ENCODE measurements around the gene FUT1. TPM values are rescaled to one million over a fixed set of nuclear protein-coding genes. Genes with fewer than 3 reads are reported as not detected.

The FUT1 gene
- total and polyA plus RNA-seq, 9 of the 15 experiments (the other 6 are each of a cell fraction or from before 2014, with no cell fraction given) = 2.3 to 18.5 (median 8.8) TPM

DNA sequence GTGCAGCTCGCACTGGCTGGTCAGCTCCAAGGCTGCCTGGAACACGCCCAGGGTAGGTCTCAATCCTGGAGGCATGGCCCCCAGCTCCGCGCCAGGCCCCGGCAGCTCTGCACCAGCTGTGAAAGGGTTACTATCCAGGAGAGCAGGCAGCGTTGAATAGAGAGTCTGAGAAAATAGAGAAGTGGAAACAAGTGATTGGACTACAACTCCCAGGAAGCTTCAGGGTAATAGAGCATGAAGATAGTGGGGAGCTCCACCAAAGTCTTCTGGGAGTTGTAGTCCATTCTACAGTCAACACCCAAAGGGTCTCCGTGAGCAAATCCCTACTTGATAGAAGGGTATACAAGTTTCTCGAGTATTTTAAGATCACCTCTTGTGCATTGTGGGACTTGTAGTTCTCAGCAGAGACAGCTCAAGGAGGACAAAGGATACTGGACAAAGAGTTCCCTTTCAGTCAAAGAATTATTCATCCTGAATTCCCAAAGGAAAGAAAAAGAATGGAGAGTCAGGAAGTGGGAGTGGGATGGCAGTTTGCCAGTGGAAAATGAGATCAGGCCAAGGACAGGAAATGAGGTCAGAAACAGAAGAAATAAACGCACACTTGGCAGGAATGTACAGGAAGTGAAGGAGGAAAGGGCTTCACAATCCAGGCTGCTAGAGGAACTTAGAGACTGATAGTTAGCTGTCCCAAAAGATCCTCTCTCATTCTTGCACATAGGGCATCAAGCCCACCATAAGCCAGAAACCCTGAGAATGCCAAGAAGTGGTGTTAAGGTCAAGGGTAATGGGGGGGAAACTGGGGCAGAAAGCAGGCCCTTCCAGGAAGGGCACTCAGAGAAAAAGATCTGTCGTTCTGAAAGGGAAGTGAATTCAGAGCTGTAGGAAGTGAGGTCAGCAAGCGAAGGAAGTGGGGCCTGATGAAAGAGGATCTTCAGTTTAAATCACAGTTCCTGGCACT lies 27.4 kb downstream of the FUT1 start (continued):
- TF ChIP-seq, protein P1, sequence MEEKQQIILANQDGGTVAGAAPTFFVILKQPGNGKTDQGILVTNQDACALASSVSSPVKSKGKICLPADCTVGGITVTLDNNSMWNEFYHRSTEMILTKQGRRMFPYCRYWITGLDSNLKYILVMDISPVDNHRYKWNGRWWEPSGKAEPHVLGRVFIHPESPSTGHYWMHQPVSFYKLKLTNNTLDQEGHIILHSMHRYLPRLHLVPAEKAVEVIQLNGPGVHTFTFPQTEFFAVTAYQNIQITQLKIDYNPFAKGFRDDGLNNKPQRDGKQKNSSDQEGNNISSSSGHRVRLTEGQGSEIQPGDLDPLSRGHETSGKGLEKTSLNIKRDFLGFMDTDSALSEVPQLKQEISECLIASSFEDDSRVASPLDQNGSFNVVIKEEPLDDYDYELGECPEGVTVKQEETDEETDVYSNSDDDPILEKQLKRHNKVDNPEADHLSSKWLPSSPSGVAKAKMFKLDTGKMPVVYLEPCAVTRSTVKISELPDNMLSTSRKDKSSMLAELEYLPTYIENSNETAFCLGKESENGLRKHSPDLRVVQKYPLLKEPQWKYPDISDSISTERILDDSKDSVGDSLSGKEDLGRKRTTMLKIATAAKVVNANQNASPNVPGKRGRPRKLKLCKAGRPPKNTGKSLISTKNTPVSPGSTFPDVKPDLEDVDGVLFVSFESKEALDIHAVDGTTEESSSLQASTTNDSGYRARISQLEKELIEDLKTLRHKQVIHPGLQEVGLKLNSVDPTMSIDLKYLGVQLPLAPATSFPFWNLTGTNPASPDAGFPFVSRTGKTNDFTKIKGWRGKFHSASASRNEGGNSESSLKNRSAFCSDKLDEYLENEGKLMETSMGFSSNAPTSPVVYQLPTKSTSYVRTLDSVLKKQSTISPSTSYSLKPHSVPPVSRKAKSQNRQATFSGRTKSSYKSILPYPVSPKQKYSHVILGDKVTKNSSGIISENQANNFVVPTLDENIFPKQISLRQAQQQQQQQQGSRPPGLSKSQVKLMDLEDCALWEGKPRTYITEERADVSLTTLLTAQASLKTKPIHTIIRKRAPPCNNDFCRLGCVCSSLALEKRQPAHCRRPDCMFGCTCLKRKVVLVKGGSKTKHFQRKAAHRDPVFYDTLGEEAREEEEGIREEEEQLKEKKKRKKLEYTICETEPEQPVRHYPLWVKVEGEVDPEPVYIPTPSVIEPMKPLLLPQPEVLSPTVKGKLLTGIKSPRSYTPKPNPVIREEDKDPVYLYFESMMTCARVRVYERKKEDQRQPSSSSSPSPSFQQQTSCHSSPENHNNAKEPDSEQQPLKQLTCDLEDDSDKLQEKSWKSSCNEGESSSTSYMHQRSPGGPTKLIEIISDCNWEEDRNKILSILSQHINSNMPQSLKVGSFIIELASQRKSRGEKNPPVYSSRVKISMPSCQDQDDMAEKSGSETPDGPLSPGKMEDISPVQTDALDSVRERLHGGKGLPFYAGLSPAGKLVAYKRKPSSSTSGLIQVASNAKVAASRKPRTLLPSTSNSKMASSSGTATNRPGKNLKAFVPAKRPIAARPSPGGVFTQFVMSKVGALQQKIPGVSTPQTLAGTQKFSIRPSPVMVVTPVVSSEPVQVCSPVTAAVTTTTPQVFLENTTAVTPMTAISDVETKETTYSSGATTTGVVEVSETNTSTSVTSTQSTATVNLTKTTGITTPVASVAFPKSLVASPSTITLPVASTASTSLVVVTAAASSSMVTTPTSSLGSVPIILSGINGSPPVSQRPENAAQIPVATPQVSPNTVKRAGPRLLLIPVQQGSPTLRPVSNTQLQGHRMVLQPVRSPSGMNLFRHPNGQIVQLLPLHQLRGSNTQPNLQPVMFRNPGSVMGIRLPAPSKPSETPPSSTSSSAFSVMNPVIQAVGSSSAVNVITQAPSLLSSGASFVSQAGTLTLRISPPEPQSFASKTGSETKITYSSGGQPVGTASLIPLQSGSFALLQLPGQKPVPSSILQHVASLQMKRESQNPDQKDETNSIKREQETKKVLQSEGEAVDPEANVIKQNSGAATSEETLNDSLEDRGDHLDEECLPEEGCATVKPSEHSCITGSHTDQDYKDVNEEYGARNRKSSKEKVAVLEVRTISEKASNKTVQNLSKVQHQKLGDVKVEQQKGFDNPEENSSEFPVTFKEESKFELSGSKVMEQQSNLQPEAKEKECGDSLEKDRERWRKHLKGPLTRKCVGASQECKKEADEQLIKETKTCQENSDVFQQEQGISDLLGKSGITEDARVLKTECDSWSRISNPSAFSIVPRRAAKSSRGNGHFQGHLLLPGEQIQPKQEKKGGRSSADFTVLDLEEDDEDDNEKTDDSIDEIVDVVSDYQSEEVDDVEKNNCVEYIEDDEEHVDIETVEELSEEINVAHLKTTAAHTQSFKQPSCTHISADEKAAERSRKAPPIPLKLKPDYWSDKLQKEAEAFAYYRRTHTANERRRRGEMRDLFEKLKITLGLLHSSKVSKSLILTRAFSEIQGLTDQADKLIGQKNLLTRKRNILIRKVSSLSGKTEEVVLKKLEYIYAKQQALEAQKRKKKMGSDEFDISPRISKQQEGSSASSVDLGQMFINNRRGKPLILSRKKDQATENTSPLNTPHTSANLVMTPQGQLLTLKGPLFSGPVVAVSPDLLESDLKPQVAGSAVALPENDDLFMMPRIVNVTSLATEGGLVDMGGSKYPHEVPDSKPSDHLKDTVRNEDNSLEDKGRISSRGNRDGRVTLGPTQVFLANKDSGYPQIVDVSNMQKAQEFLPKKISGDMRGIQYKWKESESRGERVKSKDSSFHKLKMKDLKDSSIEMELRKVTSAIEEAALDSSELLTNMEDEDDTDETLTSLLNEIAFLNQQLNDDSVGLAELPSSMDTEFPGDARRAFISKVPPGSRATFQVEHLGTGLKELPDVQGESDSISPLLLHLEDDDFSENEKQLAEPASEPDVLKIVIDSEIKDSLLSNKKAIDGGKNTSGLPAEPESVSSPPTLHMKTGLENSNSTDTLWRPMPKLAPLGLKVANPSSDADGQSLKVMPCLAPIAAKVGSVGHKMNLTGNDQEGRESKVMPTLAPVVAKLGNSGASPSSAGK (IDR thresholded peaks at IDR 0.05) = no peak
- TF ChIP-seq OTX1 (CRISPR knock-in tag; IDR thresholded peaks at IDR 0.05) (no peak), ZNF507 (tag; conservative IDR thresholded peaks at IDR 0.05) (no peak), MAFF (IDR thresholded peaks at IDR 0.05; ENCODE audit: low read length) (no peak), CCAR2 (IDR thresholded peaks at IDR 0.05; ENCODE audit: low read depth, low read length) (no peak), DACH1 (IDR thresholded peaks at IDR 0.05; ENCODE audit: partially characterized antibody) (no peak), KHSRP (IDR thresholded peaks at IDR 0.05) (no peak), ZNF232 (CRISPR knock-in tag; IDR thresholded peaks at IDR 0.05) (no peak), NRF1 (conservative IDR thresholded peaks at IDR 0.05 in 1 of 2, IDR thresholded peaks at IDR 0.05 in 1 of 2) (peak in 1 of 2 experiments; percentile 33; a peak in 3 of 4 replicates), ZNF586 (CRISPR knock-in tag; conservative IDR thresholded peaks at IDR 0.05) (no peak), ZNF695 (CRISPR knock-in tag; IDR thresholded peaks at IDR 0.05) (no peak), ZNF146 (CRISPR knock-in tag; IDR thresholded peaks at IDR 0.05; ENCODE audit: unreplicated experiment) (no peak), NR2C1 (IDR thresholded peaks at IDR 0.05) (no peak; the same call in 1 of the 2 replicates), NR2C1 (tag; IDR thresholded peaks at IDR 0.05) (peak; percentile 55), ZBTB17 (CRISPR knock-in tag; IDR thresholded peaks at IDR 0.05) (no peak), ZNF224 (CRISPR knock-in tag; IDR thresholded peaks at IDR 0.05) (no peak), RBM15 (IDR thresholded peaks at IDR 0.05; ENCODE audit: insufficient read depth, low read length) (no peak)

All from K562 (cell line).